B cell (primary cell): Measurements from ENCODE around the gene MYOM1.

ENCODE experiments used
- CTCF ChIP-seq: fragments of 200-600 bp; IDR thresholded peaks from one replicate; pipeline ENCODE4 v1.8.0; 2022; ENCODE audit warnings: antibody characterized with exemption, mild to moderate bottlenecking
- EZH2 ChIP-seq: IDR thresholded peaks from 2 replicates; pipeline ENCODE4 v1.6.1; 2012; ENCODE audit warnings: borderline replicate concordance, low read depth, mild to moderate bottlenecking, moderate library complexity, low read length; ENCODE audit not compliant: insufficient read depth, poor library complexity, severe bottlenecking

GRCh38 chr18:3245853-3246634 lies 26.3 kb upstream of the MYOM1 start:
- TF ChIP-seq EZH2 (no peak), CTCF (peak; percentile 86)
